ENCODE results near the gene SAFB.

- TF ChIP-seq RARB (CRISPR knock-in tag; IDR thresholded peaks at IDR 0.05): no peak
- TF ChIP-seq PATZ1 (CRISPR knock-in tag; IDR thresholded peaks at IDR 0.05; ENCODE audit: borderline replicate concordance): no peak
- TF ChIP-seq ZNF70 (CRISPR knock-in tag; IDR thresholded peaks at IDR 0.05): no peak
- no peak for TF ChIP-seq ARNTL (CRISPR knock-in tag; IDR thresholded peaks at IDR 0.05; ENCODE audit: borderline replicate concordance, low read depth)
- TF ChIP-seq CREB5 (CRISPR knock-in tag; IDR thresholded peaks at IDR 0.05; ENCODE audit: low read depth): no peak
- TF ChIP-seq CSDC2 (CRISPR knock-in tag; IDR thresholded peaks at IDR 0.05): no peak
- no peak for TF ChIP-seq ZFP3 (CRISPR knock-in tag; IDR thresholded peaks at IDR 0.05)
- TF ChIP-seq ZFP30 (CRISPR knock-in tag; IDR thresholded peaks at IDR 0.05): no peak
- TF ChIP-seq ESRRG (CRISPR knock-in tag; IDR thresholded peaks at IDR 0.05): no peak
- TF ChIP-seq TOX (CRISPR knock-in tag; IDR thresholded peaks at IDR 0.05; ENCODE audit: borderline replicate concordance): no peak
Observed at GRCh38 chr19:5695649-5696195, 72.8 kb downstream of the SAFB start.
